Tibial artery (tissue), 4 donors: Measurements from ENCODE around the gene ZFAND3.

Source experiments
- DNase-seq, 2 donors: peaks; one replicate each; pipeline ENCODE4 v3.0.0-alpha.2; 2019
- H3K27ac ChIP-seq, 2 donors: fragments of 200-600 bp; sonication (generic) in 1 of 2; 1 replicate in 1 of 2; 2 replicates in 1 of 2; pipeline ENCODE4 v1.5.1; 2018 to 2019; ENCODE audit warnings: mild to moderate bottlenecking in 1 of 2
- H3K27me3 ChIP-seq, 2 donors: fragments of 200-600 bp; sonication (generic) in 1 of 2; one replicate each; pipeline versions ENCODE4 v1.5.1 to v1.6.0; 2016 to 2019
- H3K36me3 ChIP-seq, 3 donors: fragments of 200-600 bp; sonication (generic) in 2 of 3; one replicate each; pipeline ENCODE4 v1.5.1; 2016 to 2019; ENCODE audit warnings: mild to moderate bottlenecking in 2 of 3
- H3K4me1 ChIP-seq, 4 donors: fragments of 200-600 bp; sonication (generic) in 2 of 4; 1 replicate in 3 of 4; 2 replicates in 1 of 4; pipeline ENCODE4 v1.5.1; 2016 to 2019
- H3K4me3 ChIP-seq, 2 donors: fragments of 200-600 bp; sonication (generic) in 1 of 2; 1 replicate in 1 of 2; 2 replicates in 1 of 2; pipeline ENCODE4 v1.5.1; 2018 to 2019; ENCODE audit warnings: mild to moderate bottlenecking in 2 of 2
- H3K9me3 ChIP-seq, 3 donors: fragments of 200-600 bp; sonication (generic) in 1 of 3; one replicate each; pipeline ENCODE4 v1.5.1; 2016 to 2019
- intact Hi-C: fragments of 100-400 bp; cut with DNase I; formaldehyde crosslinking; loops from one replicate; pipeline ENCODE4 v1.15.0; 2023; ENCODE audit warnings: low total_unique reads
- TF ChIP-seq, protein P1 (sequence below), 2 experiments: fragments of 200-600 bp in 1 of 2; fragments of 450-650 bp in 1 of 2; IDR thresholded peaks; one replicate each; pipeline ENCODE4 v1.5.1; 2017 to 2019; ENCODE audit warnings: antibody characterized with exemption in 2 of 2, mild to moderate bottlenecking in 1 of 2, moderate library complexity in 1 of 2

Gene ZFAND3

GRCh38 chr6:37831457-37831856 is 11.9 kb downstream of the ZFAND3 start:
- no peaks in the 10 kb centered on the region for H3K36me3 ChIP-seq
- H3K4me1 ChIP-seq = peaks cover 0 to 59% (median 13%) of the 10 kb centered on the region in 4 donors
- no peak overlapping the region for H3K27ac ChIP-seq
- intact Hi-C loops = no loop called here
- H3K4me3 ChIP-seq = no peak overlapping the region
- H3K9me3 ChIP-seq = no peaks in the 10 kb centered on the region
- no peak for DNase-seq
- TF ChIP-seq, protein P1, sequence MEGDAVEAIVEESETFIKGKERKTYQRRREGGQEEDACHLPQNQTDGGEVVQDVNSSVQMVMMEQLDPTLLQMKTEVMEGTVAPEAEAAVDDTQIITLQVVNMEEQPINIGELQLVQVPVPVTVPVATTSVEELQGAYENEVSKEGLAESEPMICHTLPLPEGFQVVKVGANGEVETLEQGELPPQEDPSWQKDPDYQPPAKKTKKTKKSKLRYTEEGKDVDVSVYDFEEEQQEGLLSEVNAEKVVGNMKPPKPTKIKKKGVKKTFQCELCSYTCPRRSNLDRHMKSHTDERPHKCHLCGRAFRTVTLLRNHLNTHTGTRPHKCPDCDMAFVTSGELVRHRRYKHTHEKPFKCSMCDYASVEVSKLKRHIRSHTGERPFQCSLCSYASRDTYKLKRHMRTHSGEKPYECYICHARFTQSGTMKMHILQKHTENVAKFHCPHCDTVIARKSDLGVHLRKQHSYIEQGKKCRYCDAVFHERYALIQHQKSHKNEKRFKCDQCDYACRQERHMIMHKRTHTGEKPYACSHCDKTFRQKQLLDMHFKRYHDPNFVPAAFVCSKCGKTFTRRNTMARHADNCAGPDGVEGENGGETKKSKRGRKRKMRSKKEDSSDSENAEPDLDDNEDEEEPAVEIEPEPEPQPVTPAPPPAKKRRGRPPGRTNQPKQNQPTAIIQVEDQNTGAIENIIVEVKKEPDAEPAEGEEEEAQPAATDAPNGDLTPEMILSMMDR (IDR thresholded peaks at IDR 0.05) = no peak
- no peaks in the 10 kb centered on the region for H3K27me3 ChIP-seq

- Histone ChIP-seq H3K27ac (no peak overlapping the region), H3K4me3 (no peak overlapping the region), H3K36me3 (no peaks in the 10 kb centered on the region), H3K9me3 (no peaks in the 10 kb centered on the region), H3K4me1 (peaks cover 0 to 26% (median 8%) of the 10 kb centered on the region in 4 donors), H3K27me3 (no peaks in the 10 kb centered on the region)
- TF ChIP-seq, protein P1 (IDR thresholded peaks at IDR 0.05) = no peak
- DNase-seq = no peak
- intact Hi-C loops = no loop called here
Measured at GRCh38 chr6:37835923-37836322, 16.4 kb downstream of the ZFAND3 start.

DNA sequence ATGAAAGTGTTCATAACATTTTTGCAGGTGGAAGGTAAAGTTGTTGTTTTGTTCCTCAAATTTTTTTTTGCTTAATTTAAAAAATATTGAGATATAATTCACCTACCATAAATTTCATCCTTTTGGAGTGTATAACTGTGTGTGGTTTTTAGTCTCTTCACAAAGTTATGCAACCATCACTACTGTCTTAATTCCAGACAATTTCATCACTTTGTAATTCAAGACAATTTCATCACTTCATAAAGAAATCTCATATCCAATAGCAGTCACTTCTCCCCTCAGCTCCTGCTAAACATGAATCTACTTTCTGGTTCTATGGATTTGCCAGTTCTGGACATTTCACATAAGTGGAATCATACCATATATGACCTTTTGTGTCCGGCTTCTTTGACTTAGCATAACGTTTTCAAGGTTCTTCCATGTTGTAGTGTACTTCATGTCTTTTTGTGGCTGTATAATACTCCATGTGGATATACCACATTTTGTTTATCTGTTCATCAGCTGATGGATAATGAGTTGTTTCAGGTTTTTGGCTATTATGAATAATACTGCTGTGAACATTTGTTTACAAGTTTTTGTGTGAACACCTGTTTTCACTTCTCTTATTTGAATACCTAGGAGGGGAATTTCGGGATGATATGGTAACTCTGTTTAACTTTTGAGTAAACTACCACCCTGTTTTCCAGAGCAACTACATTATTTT is 18.8 kb downstream of the ZFAND3 start:
- Histone ChIP-seq H3K36me3 (no peaks in the 10 kb centered on the region), H3K4me1 (peaks cover 0 to 27% (median 4%) of the 10 kb centered on the region in 4 donors), H3K27me3 (no peaks in the 10 kb centered on the region), H3K9me3 (no peaks in the 10 kb centered on the region), H3K4me3 (no peak overlapping the region), H3K27ac (no peak overlapping the region)
- TF ChIP-seq, protein P1 (IDR thresholded peaks at IDR 0.05) = no peak
- DNase-seq = no peak
- intact Hi-C loops = no loop called here

- DNase-seq = no peak
- TF ChIP-seq, protein P1 (IDR thresholded peaks at IDR 0.05) = no peak
- intact Hi-C loops = no loop called here
- H3K27ac ChIP-seq = no peak overlapping the region
- no peaks in the 10 kb centered on the region for H3K36me3 ChIP-seq
- H3K27me3 ChIP-seq = no peaks in the 10 kb centered on the region
- peaks cover 0 to 42% (median 7%) of the 10 kb centered on the region in 4 donors for H3K4me1 ChIP-seq
- H3K9me3 ChIP-seq = no peaks in the 10 kb centered on the region
- H3K4me3 ChIP-seq = no peak overlapping the region
Measured at GRCh38 chr6:37840143-37840939, 20.8 kb downstream of the ZFAND3 start.

- no peaks in the 10 kb centered on the region for H3K36me3 ChIP-seq
- TF ChIP-seq, protein P1 (IDR thresholded peaks at IDR 0.05) = no peak
- DNase-seq = no peak
- H3K9me3 ChIP-seq = no peaks in the 10 kb centered on the region
- peaks cover 0 to 46% (median 9%) of the 10 kb centered on the region in 4 donors for H3K4me1 ChIP-seq
- H3K27ac ChIP-seq = no peak overlapping the region
- H3K27me3 ChIP-seq = no peaks in the 10 kb centered on the region
- H3K4me3 ChIP-seq = no peak overlapping the region
- intact Hi-C loops = no loop called here
Measured at GRCh38 chr6:37840940-37841300, 21.4 kb downstream of the ZFAND3 start.
